GM19035 (cell line): ENCODE measurements around the gene SNX10.

Experiments
- ATAC-seq: cut with Tn5 transposase; IDR thresholded peaks from one replicate; pipeline ENCODE4 v1.9.1; 2021; ENCODE audit not compliant: unreplicated experiment

Gene SNX10

DNA sequence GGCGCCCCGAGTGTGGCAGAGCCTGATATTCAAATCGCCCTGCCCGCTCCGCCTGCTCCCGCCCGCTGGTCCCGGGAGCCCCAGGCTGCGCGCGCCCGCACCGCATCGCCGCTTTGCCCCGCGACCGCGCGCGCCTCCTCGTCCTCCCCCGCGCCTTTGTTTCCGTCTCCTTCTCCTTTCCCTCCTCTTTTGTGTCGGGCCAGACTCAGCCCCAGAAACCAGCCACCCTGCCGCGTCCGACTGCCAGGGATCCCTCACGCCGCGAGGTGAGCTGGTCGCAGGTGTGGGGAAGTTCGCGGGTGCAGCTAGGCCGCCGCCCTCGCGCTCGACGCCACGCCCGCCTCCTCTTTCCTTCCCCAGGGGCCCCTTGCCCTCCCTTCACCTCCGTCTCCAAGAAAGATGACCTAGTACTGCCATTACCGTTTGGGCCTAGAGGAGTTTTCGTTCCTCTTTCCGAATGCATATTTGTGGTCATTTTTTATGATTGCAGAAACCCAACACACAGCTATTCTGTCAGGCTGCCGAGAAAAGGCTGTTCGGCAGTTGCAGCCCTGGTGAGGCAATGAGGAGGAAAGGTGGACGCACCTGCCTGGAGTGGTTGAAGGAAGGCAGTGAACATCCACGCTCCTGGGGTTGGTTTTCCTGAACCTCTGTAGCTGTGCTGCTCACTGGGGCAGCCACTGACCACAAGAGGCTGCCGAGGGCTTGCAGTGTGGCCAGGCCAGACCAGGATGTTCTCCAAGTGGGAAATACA is 107.3 kb downstream of the SNX10 start:
- peak; percentile 87 for ATAC-seq

GRCh38 chr7:26399736-26400135 is 108.1 kb downstream of the SNX10 start:
- ATAC-seq = no peak

DNA sequence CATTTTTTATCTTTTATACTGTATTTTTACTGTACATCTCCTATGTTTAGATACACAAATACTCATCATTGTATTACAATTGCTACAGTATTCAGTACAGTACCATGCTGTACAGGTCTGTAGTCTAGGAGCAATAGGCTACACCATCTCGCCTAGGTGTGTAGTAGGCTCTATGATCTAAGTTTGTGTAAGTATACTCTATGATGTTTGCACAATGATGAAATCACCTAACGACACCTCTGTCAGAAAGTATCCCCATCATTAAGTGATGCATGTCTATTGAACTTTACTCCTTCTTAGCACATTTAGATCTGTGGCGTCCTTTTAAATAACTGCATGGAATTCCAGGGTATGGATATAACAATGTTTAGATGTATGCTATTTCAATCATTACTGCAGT is 112.0 kb downstream of the SNX10 start:
- no peak for ATAC-seq

- ATAC-seq = no peak
Observed at GRCh38 chr7:26404189-26404996, 112.7 kb downstream of the SNX10 start.

GRCh38 chr7:26406433-26406832 is 114.8 kb downstream of the SNX10 start:
- ATAC-seq = no peak

DNA sequence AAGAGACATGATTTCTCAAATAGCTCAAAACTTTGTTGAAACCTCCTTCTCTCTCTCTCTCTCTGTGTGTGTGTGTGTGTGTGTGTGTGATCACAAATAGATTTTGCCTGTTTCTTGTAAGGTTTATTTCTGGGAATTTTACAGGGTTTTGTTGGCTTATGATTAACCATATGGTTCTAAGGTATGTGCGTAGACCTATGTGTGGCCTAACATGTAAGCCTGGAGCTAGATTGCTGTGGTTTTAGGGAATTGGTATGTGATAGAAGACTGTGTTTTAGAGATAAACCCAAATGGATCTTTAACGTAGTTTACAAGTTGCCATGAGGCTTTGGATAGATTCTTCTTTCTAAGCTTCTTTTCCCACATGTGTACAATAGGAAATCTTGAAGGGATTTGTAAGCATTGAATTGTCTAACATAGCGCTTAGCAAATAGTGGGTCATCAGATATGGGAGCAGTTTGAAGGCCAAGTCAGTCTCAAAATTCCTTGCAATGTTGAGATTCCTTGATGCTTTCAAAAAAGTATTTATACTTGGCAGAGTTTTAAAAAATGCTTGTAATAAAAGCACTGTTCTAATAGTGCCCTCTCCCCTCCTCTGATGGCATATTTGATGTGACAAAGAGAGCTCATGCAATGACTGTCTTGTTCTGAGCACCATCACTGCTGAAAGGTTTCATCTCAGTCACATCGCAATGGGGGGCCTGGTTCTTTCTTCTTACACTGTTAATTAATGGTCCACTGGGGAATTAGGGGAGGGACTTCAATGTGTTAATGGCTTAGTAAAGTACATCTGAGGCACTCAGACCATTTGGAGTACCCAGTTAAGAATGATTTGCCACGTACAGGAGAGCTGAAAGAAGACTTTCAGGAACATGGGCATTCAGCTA is 118.2 kb downstream of the SNX10 start:
- no peak for ATAC-seq

DNA sequence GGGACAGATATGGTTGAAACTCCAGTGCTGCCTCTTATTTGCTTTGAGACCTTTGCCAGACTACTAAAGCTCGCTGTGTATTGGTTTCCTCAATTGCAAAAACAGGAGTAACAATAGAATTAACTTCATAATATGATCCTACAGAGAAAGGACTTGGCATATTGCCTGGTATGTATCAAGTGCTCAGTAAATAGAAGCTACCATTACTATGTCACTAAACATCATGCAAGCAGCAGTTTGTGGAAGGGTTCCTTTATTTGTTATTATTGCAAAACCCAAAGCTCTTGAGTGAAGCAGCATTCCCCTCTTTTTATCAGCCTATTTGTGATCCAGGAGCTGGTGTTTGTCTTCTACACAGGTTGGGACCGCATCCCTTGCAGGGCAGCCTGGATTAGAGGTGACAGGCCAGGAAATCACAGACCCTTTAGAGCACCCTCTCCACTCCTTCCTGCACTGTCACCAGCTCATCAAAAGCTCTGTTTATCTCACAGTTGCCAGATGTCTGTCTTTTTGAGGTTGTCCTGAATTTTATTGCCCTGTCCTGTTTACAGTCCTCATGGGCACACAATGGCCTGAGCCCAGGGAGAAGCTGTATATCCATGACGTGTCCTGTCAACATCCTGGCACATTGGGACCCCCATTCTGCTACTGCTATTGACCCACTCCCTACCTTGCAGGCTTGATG is 121.5 kb downstream of the SNX10 start:
- ATAC-seq = no peak

DNA sequence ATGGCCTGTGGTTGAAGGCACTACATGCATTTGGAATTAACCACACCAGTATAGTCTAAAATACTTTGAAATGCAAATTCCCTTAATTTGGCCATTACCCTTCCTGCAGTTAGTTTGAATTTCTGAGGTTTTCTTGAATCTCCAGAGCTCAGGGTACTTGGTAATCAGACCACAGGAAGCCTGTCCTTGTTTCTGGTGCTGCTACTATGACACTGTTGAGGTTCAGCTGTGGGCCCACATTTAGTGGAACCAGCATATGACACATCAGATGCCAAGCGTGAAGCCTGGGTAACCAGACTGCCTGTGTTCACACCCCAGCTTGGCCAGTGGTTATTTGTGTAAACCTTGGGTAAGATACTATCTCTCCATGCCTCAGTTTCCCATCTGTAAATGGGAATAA is 124.3 kb downstream of the SNX10 start:
- ATAC-seq = no peak

- ATAC-seq = no peak
Observed at GRCh38 chr7:26417911-26418413, 126.3 kb downstream of the SNX10 start.

DNA sequence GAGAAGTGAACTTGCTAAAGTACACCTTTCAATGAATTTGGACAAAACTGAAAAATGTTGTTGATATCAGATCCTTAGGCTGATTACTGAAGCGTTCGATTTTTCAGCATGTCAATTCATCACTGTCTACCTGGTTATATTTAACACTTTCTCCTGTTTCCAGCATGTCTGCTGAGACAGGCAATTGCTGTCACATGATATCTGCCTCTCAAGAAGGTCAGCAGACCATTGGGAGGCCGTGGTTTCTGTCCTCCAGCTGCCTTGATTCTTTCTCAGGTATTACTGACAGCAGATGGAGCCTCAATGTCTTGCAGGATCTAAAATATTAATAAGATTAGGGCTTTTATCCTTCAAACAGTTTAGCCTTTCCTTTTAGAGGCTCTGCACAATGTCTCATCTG is 127.5 kb downstream of the SNX10 start:
- no peak for ATAC-seq

DNA sequence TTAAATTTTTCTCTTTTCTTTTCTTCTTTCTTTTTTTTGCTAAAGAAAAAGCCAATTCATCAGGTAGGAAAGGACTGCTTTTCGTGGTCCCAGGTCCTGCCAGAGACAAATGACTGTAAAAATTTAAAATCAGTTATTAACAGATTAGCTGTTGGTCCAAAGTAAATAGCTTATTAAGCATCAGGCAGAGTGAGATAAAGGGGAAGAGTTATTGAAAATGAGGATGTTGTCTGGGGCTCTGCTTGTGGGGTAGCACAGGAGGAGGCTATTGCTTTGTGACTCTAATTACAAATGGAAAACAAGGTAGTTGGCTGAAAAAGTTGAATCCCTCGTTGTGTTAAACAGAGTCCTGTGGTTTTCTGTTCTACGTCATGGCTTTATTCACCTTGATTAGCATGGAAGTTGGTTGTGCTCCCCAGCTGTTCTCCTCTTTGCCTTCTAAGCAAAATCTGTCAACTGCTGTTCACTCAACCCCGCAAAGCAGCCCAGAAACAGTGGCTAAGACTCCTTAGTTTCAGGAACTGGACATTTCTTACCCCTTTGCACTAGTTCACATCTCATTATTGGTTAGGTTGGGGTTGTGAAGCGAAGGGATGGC is 128.9 kb downstream of the SNX10 start:
- no peak for ATAC-seq

GRCh38 chr7:26422761-26423160 is 131.1 kb downstream of the SNX10 start:
- no peak for ATAC-seq

DNA sequence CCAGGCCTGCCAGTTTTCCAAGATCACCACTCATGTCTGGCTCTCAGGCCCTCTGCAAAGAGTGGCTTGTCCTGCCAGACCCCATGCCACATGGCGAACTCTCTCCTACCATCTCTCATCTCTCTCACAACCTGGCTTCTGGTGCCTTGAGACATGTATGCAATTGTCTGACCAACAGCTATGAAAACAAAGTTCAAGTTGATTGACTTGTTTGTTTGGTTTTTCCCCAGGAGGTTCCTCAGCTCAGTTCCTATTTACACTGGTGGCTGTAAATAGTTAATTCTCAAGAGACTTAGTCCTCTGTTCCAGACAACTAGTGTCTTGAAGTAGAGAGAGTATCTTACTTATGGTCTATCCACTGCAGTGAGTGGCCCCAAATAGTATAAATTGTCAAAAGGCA is 131.8 kb downstream of the SNX10 start:
- ATAC-seq = no peak
